CD4-positive, CD25-positive, alpha-beta regulatory T cell (primary cell): Measurements from ENCODE around the gene DNAH9. TPM values are rescaled to one million over a fixed set of nuclear protein-coding genes. Genes with fewer than 3 reads are reported as not detected.

ENCODE experiments used
- ATAC-seq, 2 donors: fragments of 150-1000 bp; cut with Tn5 transposase; one replicate each; pipeline ENCODE4 v1.10.0; 2021; ENCODE audit warnings: low read depth in 2 of 2, moderate number of reproducible peaks in 2 of 2, moderate library complexity in 1 of 2
- DNase-seq, 3 donors: peaks; one replicate each; pipeline versions ENCODE4 v3.0.0 to v3.0.0-alpha.2; 2012 to 2022; ENCODE audit warnings: mixed read lengths in 1 of 3
- H3K27ac ChIP-seq: one replicate; pipeline ENCODE4 v1.7.0; 2013; ENCODE audit warnings: mild to moderate bottlenecking, low read length; ENCODE audit not compliant: insufficient read depth, poor library complexity, severe bottlenecking
- H3K27me3 ChIP-seq: one replicate; pipeline ENCODE4 v1.7.0; 2013; ENCODE audit warnings: low read length; ENCODE audit not compliant: control insufficient read depth, insufficient read depth
- H3K36me3 ChIP-seq: one replicate; pipeline ENCODE4 v1.7.0; 2013; ENCODE audit warnings: mild to moderate bottlenecking, low read length, moderate library complexity; ENCODE audit not compliant: control insufficient read depth, insufficient read depth
- H3K4me1 ChIP-seq: 2 replicates; pipeline ENCODE4 v1.7.0; 2013; ENCODE audit warnings: mild to moderate bottlenecking, low read length; ENCODE audit not compliant: insufficient read depth, control insufficient read depth, poor library complexity, severe bottlenecking
- H3K4me3 ChIP-seq: one replicate; pipeline ENCODE4 v1.7.0; 2013; ENCODE audit warnings: low read depth, mild to moderate bottlenecking, low read length, moderate library complexity
- H3K9me3 ChIP-seq, 2 experiments: 1 replicate in 1 of 2; 2 replicates in 1 of 2; pipeline ENCODE4 v1.7.0; 2013; ENCODE audit warnings: low read length in 2 of 2, mild to moderate bottlenecking in 1 of 2, moderate library complexity in 1 of 2; ENCODE audit not compliant: control insufficient read depth in 2 of 2
- H3K27ac Mint-ChIP-seq, 3 donors: one replicate each; pipeline ENCODE4 v1.8.0; 2020 to 2022; ENCODE audit warnings: mild to moderate bottlenecking in 3 of 3, mixed read lengths in 3 of 3, moderate library complexity in 2 of 3
- H3K27me3 Mint-ChIP-seq: one replicate; pipeline ENCODE4 v1.8.0; 2022; ENCODE audit warnings: mild to moderate bottlenecking, mixed read lengths
- H3K36me3 Mint-ChIP-seq: one replicate; pipeline ENCODE4 v1.8.0; 2020; ENCODE audit warnings: mixed read lengths
- H3K4me1 Mint-ChIP-seq, 4 donors: one replicate each; pipeline ENCODE4 v1.8.0; 2020 to 2022; ENCODE audit warnings: mixed read lengths in 4 of 4, mild to moderate bottlenecking in 1 of 4
- H3K4me3 Mint-ChIP-seq, 4 donors: one replicate each; pipeline ENCODE4 v1.8.0; 2020 to 2022; ENCODE audit warnings: mild to moderate bottlenecking in 4 of 4, mixed read lengths in 4 of 4, moderate library complexity in 3 of 4
- H3K9me3 Mint-ChIP-seq, 7 donors: one replicate each; pipeline ENCODE4 v1.8.0; 2020 to 2022; ENCODE audit warnings: mixed read lengths in 7 of 7, mild to moderate bottlenecking in 3 of 7, moderate library complexity in 2 of 7
- polyA plus RNA-seq, 4 donors: library from polyadenylated mRNA; unstranded; fragments of 300-500 nt; fragmentation: Illumina TruSeq; gene quantifications; one replicate each; pipeline ENCODE4 v1.2.3, GENCODE V29; 2021
- total RNA-seq: library from RNA; stranded (reverse); gene quantifications from one replicate; pipeline ENCODE4 v1.2.3, GENCODE V29; 2022

DNAH9 gene
- total and polyA plus RNA-seq, 5 donors from 2014 or later: not detected

DNA sequence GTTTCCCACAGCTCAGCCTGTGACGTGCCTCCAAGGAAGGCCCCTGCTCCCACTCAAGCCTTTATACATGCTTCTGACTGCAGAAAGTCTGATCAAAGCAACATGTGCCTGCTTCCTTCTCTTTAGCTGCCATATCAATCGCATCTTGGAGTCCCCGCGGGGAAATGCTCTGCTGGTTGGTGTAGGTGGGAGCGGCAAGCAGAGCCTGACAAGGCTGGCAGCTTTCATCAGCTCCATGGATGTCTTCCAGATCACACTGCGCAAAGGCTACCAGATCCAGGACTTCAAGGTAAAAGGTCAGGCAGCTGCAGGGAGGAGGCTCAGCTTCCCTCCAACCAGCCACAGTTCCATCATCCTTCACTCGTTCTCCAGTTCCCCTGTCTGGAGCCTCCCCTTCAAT, 209.3 kb downstream of the DNAH9 start:
- H3K9me3 ChIP-seq: no peaks in the 10 kb centered on the region
- Mint-ChIP-seq H3K36me3 (no peaks in the 10 kb centered on the region), H3K9me3 (peaks cover 0 to 4% (median 0%) of the 10 kb centered on the region in 7 donors), H3K27ac (no peak overlapping the region), H3K27me3 (no peaks in the 10 kb centered on the region), H3K4me3 (no peak overlapping the region), H3K4me1 (no peaks in the 10 kb centered on the region)
- no peak overlapping the region for H3K4me3 ChIP-seq
- H3K27me3 ChIP-seq: no peaks in the 10 kb centered on the region
- DNase-seq: no peak
- no peaks in the 10 kb centered on the region for H3K4me1 ChIP-seq
- no peak overlapping the region for H3K27ac ChIP-seq
- H3K36me3 ChIP-seq: no peaks in the 10 kb centered on the region
- no peak for ATAC-seq

DNA sequence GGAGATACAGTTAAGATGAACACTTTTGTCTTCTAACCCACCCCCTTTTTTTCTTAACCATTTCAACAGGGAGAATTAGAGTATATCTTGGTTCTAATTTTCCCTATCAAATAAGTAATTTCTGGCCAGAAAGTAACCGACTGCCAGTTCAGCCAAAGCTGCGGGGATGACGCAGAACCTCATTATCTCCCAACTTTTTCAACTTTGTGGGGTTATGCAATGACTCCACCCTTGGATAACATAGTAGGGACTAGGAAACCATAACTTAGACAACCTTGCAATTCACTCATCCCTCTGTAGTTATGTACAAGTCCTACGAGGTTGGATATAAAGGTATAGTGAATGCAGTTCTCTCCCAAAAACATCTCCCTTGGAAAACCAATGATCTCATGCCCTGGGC, 215.0 kb downstream of the DNAH9 start:
- Histone ChIP-seq H3K9me3 (no peaks in the 10 kb centered on the region), H3K27me3 (no peaks in the 10 kb centered on the region), H3K36me3 (no peaks in the 10 kb centered on the region), H3K27ac (no peak overlapping the region), H3K4me1 (no peaks in the 10 kb centered on the region), H3K4me3 (no peak overlapping the region)
- Mint-ChIP-seq H3K27ac (no peak overlapping the region), H3K4me1 (no peaks in the 10 kb centered on the region), H3K9me3 (peaks cover 0 to 3% (median 0%) of the 10 kb centered on the region in 7 donors), H3K36me3 (no peaks in the 10 kb centered on the region), H3K27me3 (no peaks in the 10 kb centered on the region), H3K4me3 (no peak overlapping the region)
- ATAC-seq (no peak), DNase-seq (no peak)

DNA sequence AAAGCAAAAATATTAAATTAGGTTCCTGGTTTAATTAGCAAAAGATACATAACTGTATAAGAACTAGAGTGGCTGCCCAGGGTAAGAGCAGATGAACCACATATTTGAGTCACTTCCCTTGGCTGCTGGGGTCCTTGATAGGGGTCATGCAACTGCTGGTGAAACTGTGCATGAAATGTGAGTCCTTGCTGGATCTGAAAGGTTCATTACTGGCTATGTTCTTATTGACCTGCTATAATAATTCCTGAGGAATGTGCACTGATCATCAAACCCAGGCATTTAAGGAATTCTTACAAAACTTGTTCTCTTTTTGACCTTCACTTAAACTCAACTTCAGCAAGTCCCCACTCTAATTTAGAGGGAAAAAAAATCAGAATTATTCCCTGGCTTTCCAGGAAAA, 215.6 kb downstream of the DNAH9 start:
- H3K27ac Mint-ChIP-seq: no peak overlapping the region
- no peak overlapping the region for H3K27ac ChIP-seq
- no peaks in the 10 kb centered on the region for H3K9me3 ChIP-seq
- H3K36me3 Mint-ChIP-seq: no peaks in the 10 kb centered on the region
- no peak overlapping the region for H3K4me3 ChIP-seq
- no peaks in the 10 kb centered on the region for H3K27me3 Mint-ChIP-seq
- H3K27me3 ChIP-seq: no peaks in the 10 kb centered on the region
- no peak for DNase-seq
- H3K36me3 ChIP-seq: no peaks in the 10 kb centered on the region
- ATAC-seq: no peak
- H3K4me3 Mint-ChIP-seq: no peak overlapping the region
- H3K9me3 Mint-ChIP-seq: peaks cover 0 to 3% (median 0%) of the 10 kb centered on the region in 7 donors
- no peaks in the 10 kb centered on the region for H3K4me1 Mint-ChIP-seq
- H3K4me1 ChIP-seq: no peaks in the 10 kb centered on the region

DNA sequence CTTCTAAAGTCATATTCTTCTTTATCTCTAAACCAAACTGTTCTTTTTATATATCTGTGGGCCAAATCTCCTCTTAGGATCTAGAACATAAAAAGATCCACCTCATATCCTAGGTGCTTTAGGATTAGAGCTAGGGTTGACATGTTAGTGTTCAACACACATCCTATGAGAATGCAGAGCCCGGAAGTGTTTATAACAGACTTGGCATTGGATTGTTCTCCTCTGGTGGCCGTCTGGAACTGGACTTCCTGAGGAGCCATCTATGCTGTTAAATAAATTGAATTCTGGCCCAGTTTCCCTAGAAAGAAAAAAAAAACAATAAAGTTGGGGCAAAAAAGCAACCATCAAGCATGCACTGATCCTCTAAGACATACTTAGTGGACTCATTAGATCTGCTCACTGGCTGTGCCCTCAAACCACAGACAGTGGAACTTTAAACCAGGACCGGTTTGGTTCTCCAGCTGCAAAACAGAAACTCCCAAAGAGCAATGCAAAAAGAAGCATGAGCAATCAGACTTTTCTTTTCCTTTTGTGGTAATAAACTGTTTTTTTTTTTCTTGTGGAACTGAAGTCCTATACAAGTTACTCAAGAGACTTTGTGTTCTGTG, 216.5 kb downstream of the DNAH9 start:
- ATAC-seq: no peak
- Mint-ChIP-seq H3K27ac (no peak overlapping the region), H3K9me3 (peaks cover 0 to 3% (median 0%) of the 10 kb centered on the region in 7 donors), H3K4me3 (no peak overlapping the region), H3K36me3 (no peaks in the 10 kb centered on the region), H3K27me3 (no peaks in the 10 kb centered on the region), H3K4me1 (no peaks in the 10 kb centered on the region)
- Histone ChIP-seq H3K27ac (no peak overlapping the region), H3K27me3 (no peaks in the 10 kb centered on the region), H3K4me3 (no peak overlapping the region), H3K36me3 (no peaks in the 10 kb centered on the region), H3K9me3 (no peaks in the 10 kb centered on the region), H3K4me1 (no peaks in the 10 kb centered on the region)
- DNase-seq: no peak

DNA sequence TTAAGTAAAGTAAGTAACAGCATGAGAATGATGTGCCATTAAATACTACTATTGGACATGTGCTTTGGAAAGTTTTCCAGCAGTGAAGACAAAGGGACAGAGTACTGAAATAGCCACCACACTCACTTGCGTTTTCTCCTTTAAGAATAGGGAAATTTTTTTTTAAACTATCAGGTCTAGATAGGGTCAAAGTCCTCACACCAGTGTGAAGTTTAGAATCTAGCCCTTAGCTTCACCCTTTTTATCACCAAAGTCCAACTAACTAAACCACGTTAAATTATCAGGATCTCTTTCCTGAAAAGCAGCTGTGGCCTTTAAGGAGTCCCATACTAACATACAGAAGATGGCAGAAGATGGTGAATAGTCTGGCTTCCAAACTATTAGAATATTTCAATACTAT, 218.1 kb downstream of the DNAH9 start:
- H3K9me3 ChIP-seq: no peaks in the 10 kb centered on the region
- H3K27ac ChIP-seq: no peak overlapping the region
- H3K4me1 ChIP-seq: no peaks in the 10 kb centered on the region
- no peak for DNase-seq
- Mint-ChIP-seq H3K4me1 (no peaks in the 10 kb centered on the region), H3K27ac (no peak overlapping the region), H3K27me3 (no peaks in the 10 kb centered on the region), H3K36me3 (no peaks in the 10 kb centered on the region), H3K9me3 (peaks cover 0 to 3% (median 0%) of the 10 kb centered on the region in 7 donors), H3K4me3 (no peak overlapping the region)
- H3K27me3 ChIP-seq: no peaks in the 10 kb centered on the region
- no peak overlapping the region for H3K4me3 ChIP-seq
- no peaks in the 10 kb centered on the region for H3K36me3 ChIP-seq
- ATAC-seq: no peak

DNA sequence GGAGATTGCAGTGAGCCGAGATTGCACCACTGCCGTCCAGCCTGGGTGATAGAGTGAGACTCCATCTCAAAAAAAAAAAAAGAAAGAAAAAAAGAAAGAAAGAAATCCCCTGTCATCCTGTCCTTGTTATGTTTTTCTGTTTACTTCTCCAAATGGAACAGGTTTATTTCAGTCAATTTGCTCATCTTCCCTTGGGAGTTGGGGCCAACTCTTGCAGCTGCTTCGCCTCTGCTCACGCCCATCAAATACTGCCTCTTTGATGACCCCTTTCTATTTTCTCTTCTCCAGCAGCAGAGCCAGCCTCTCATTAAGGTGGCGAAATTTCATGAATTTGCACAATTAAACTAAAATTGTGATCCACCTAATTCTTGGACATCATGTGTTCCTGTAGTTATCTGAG, 225.6 kb downstream of the DNAH9 start:
- no peaks in the 10 kb centered on the region for H3K4me1 Mint-ChIP-seq
- no peaks in the 10 kb centered on the region for H3K27me3 Mint-ChIP-seq
- Histone ChIP-seq H3K36me3 (no peaks in the 10 kb centered on the region), H3K9me3 (no peaks in the 10 kb centered on the region), H3K27me3 (no peaks in the 10 kb centered on the region), H3K4me3 (no peak overlapping the region), H3K4me1 (no peaks in the 10 kb centered on the region), H3K27ac (no peak overlapping the region)
- DNase-seq (no peak), ATAC-seq (no peak)
- H3K9me3 Mint-ChIP-seq: peaks cover 0 to 8% (median 5%) of the 10 kb centered on the region in 7 donors
- no peak overlapping the region for H3K4me3 Mint-ChIP-seq
- no peaks in the 10 kb centered on the region for H3K36me3 Mint-ChIP-seq
- no peak overlapping the region for H3K27ac Mint-ChIP-seq

DNA sequence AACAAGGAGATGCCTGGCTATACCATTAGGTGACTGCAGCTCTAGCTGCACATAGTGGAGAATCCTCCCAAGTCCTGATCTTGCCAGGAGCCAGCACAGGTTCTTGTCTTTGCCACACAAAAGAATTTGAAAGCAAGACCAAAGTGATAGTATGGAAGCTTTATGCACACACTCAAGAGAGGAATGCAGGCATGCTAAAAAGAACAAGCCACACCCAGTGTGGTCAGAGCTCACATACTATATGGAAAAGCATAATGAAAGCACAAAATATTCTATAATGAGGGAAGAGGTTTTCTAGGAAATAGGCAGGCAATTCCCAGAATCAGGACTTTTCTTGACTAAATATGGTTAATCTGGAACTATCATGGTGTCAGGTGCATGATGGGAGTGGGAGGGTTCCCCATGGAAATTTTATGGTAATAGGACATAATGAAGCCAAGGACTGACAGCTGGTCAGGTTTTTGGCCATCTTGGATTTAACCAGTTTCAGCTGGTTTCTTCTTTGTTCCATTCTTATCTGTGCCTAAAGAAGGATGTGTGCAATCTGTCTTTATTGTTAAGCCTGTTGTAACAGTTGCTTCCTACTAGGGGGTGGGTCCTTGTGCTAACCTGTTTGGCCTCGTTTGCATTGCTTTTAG, 227.4 kb downstream of the DNAH9 start:
- H3K9me3 Mint-ChIP-seq: peaks cover 0 to 10% (median 5%) of the 10 kb centered on the region in 7 donors
- no peak overlapping the region for H3K27ac Mint-ChIP-seq
- H3K27me3 Mint-ChIP-seq: no peaks in the 10 kb centered on the region
- H3K4me1 ChIP-seq: no peaks in the 10 kb centered on the region
- no peak overlapping the region for H3K27ac ChIP-seq
- DNase-seq: no peak
- no peak overlapping the region for H3K4me3 Mint-ChIP-seq
- H3K27me3 ChIP-seq: no peaks in the 10 kb centered on the region
- no peaks in the 10 kb centered on the region for H3K36me3 Mint-ChIP-seq
- H3K4me3 ChIP-seq: no peak overlapping the region
- no peaks in the 10 kb centered on the region for H3K36me3 ChIP-seq
- ATAC-seq: no peak
- H3K4me1 Mint-ChIP-seq: no peaks in the 10 kb centered on the region
- H3K9me3 ChIP-seq: no peaks in the 10 kb centered on the region
